ENCODE results near the gene EDAR. TPM values are rescaled to one million over a fixed set of nuclear protein-coding genes. Genes with fewer than 3 reads are reported as not detected.

The EDAR gene
- polyA plus RNA-seq, 6 donors from 2014 or later = 0.05 TPM; not detected in 5

GRCh38 chr2:108970369-108970768, 18.7 kb downstream of the EDAR start:
- H3K4me3 Mint-ChIP-seq = no peak overlapping the region
- peaks cover 0 to under 1% (median 0%) of the 10 kb centered on the region in 3 donors for H3K4me1 Mint-ChIP-seq
- H3K36me3 Mint-ChIP-seq = no peaks in the 10 kb centered on the region
- H3K27ac Mint-ChIP-seq = no peak overlapping the region
- DNase-seq (no peak), ATAC-seq (ENCODE audit: low read depth in 2 of 2) (no peak)
- H3K9me3 Mint-ChIP-seq = no peaks in the 10 kb centered on the region
- H3K27me3 Mint-ChIP-seq = peaks cover 1 to 14% (median 3%) of the 10 kb centered on the region in 3 donors

DNA sequence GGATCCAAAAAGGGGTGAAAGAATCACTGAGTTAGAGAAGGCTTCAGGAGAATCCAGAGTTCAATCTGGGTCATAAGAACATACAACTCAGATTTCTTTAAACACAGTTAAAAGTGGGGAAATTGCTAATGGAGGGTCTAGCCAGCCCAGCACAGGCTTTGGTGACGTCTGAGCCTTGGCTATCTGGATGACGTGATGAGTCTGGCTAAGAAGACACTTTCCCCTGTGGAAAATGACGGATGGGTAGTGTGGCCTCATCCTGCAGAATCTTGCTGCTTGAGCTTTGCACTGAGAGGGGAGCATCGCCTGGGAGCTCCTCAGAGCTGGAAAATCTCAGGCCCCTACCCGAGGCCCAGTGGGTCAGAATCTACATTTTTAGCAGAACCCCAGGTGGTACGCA, 19.2 kb downstream of the EDAR start:
- no peak overlapping the region for H3K4me3 Mint-ChIP-seq
- DNase-seq = no peak
- H3K27ac Mint-ChIP-seq = no peak overlapping the region
- no peak for ATAC-seq (ENCODE audit: low read depth in 2 of 2)
- H3K4me1 Mint-ChIP-seq = no peaks in the 10 kb centered on the region
- peaks cover 0 to 14% (median 3%) of the 10 kb centered on the region in 3 donors for H3K27me3 Mint-ChIP-seq
- H3K36me3 Mint-ChIP-seq = no peaks in the 10 kb centered on the region
- H3K9me3 Mint-ChIP-seq = no peaks in the 10 kb centered on the region

DNA sequence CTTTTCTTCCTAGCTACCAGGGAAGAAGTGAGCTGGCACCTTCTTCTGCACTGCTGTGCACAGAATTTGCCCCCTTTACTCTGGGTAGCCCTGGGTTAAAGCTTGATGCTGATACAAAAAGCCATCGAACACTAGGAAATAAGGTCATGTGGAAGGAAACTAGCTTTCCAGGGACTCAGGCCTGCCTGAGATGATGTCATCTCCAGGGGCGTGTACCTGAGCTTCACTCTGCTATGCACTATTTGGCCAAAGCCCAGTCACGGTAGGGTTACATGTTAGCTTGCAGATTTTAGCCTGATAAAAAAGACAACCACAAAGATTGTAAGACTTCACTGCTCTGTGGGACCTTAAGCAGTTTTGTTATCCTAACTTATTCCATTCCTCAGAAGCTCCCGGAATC, 20.4 kb downstream of the EDAR start:
- no peaks in the 10 kb centered on the region for H3K9me3 Mint-ChIP-seq

GRCh38 chr2:108967757-108968156, 21.3 kb downstream of the EDAR start:
- H3K4me1 Mint-ChIP-seq = no peaks in the 10 kb centered on the region
- no peak overlapping the region for H3K4me3 Mint-ChIP-seq
- DNase-seq (no peak), ATAC-seq (ENCODE audit: low read depth in 2 of 2) (no peak)
- no peak overlapping the region for H3K27ac Mint-ChIP-seq
- H3K9me3 Mint-ChIP-seq = no peaks in the 10 kb centered on the region
- no peaks in the 10 kb centered on the region for H3K36me3 Mint-ChIP-seq
- H3K27me3 Mint-ChIP-seq = peaks cover 0 to 14% (median 3%) of the 10 kb centered on the region in 3 donors

More for the DNA sequence above, 20.4 kb downstream of the EDAR start:
- Mint-ChIP-seq H3K27ac (no peak overlapping the region), H3K27me3 (peaks cover 0 to 14% (median 3%) of the 10 kb centered on the region in 3 donors), H3K4me3 (no peak overlapping the region), H3K36me3 (no peaks in the 10 kb centered on the region), H3K4me1 (no peaks in the 10 kb centered on the region)
- ATAC-seq (ENCODE audit: low read depth in 2 of 2) (no peak), DNase-seq (no peak)

GRCh38 chr2:108965540-108966289, 23.3 kb downstream of the EDAR start:
- DNase-seq (no peak), ATAC-seq (ENCODE audit: low read depth in 2 of 2) (no peak)
- Mint-ChIP-seq H3K27ac (no peak overlapping the region), H3K4me1 (no peaks in the 10 kb centered on the region), H3K27me3 (peaks cover 0 to 14% (median 3%) of the 10 kb centered on the region in 3 donors), H3K9me3 (no peaks in the 10 kb centered on the region), H3K36me3 (no peaks in the 10 kb centered on the region), H3K4me3 (no peak overlapping the region)

DNA sequence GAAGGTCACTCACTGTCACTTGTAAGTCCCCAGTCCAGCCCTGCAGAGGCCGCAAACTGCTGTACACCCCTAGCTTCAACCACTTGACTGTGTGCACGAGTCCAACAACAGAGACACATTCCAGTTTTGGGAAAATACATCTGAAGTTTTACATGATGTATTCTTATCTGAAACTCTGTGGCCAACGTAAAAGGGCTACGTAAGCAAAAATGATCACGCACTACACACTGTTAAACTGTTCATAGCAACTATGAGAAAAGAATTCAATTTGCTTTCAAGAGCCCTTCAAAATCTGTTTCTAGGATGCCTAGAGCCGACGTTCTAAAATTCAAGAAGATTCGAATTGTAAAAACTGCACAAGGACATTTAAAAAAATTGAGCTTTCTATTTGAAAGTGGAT, 26.0 kb downstream of the EDAR start:
- ATAC-seq (ENCODE audit: low read depth in 2 of 2) = no peak
- H3K27me3 Mint-ChIP-seq = no peaks in the 10 kb centered on the region
- H3K36me3 Mint-ChIP-seq = no peaks in the 10 kb centered on the region
- no peaks in the 10 kb centered on the region for H3K4me1 Mint-ChIP-seq
- peak overlapping the region in 1 of 8 donors; percentile 3 for H3K4me3 Mint-ChIP-seq
- DNase-seq = no peak
- no peaks in the 10 kb centered on the region for H3K9me3 Mint-ChIP-seq
- H3K27ac Mint-ChIP-seq = no peak overlapping the region

DNA sequence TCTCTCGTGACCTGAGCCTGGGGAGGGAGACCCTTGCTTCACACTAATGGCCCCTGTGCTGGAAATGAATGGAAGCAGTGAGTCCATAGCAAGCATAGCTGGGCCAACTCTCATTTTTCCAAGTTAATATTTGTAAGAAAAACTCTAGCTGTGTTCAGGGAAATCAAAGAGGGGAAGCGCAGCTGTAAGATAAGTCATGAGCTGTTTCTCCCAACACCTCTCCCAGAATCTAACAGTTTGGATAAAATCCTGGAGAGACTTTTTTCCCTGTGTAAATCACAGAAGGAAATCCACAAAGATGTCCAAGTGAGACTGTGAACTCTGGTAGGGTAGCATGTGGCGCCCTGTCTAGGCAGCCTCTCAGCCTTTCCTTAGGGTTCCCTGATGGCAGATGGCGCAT, 27.2 kb downstream of the EDAR start:
- no peaks in the 10 kb centered on the region for H3K4me1 Mint-ChIP-seq
- no peak overlapping the region for H3K27ac Mint-ChIP-seq
- no peaks in the 10 kb centered on the region for H3K27me3 Mint-ChIP-seq
- H3K4me3 Mint-ChIP-seq = no peak overlapping the region
- no peak for ATAC-seq (ENCODE audit: low read depth in 2 of 2)
- DNase-seq = no peak
- no peaks in the 10 kb centered on the region for H3K36me3 Mint-ChIP-seq
- no peaks in the 10 kb centered on the region for H3K9me3 Mint-ChIP-seq

GRCh38 chr2:108960006-108960405, 29.0 kb downstream of the EDAR start:
- Mint-ChIP-seq H3K27me3 (no peaks in the 10 kb centered on the region), H3K4me3 (no peak overlapping the region), H3K27ac (no peak overlapping the region), H3K9me3 (peaks cover 0 to under 1% (median 0%) of the 10 kb centered on the region in 7 donors), H3K4me1 (no peaks in the 10 kb centered on the region), H3K36me3 (no peaks in the 10 kb centered on the region)
- DNase-seq = no peak
- ATAC-seq (ENCODE audit: low read depth in 2 of 2) = no peak

- no peaks in the 10 kb centered on the region for H3K36me3 Mint-ChIP-seq
- no peak overlapping the region for H3K27ac Mint-ChIP-seq
- no peaks in the 10 kb centered on the region for H3K4me1 Mint-ChIP-seq
- H3K4me3 Mint-ChIP-seq = no peak overlapping the region
- ATAC-seq (ENCODE audit: low read depth in 2 of 2) (no peak), DNase-seq (no peak)
- no peaks in the 10 kb centered on the region for H3K27me3 Mint-ChIP-seq
- H3K9me3 Mint-ChIP-seq = peaks cover 0 to 2% (median 0%) of the 10 kb centered on the region in 7 donors
These were observed 29.6 kb downstream of the EDAR start for GRCh38 chr2:108959401-108959800.

DNA sequence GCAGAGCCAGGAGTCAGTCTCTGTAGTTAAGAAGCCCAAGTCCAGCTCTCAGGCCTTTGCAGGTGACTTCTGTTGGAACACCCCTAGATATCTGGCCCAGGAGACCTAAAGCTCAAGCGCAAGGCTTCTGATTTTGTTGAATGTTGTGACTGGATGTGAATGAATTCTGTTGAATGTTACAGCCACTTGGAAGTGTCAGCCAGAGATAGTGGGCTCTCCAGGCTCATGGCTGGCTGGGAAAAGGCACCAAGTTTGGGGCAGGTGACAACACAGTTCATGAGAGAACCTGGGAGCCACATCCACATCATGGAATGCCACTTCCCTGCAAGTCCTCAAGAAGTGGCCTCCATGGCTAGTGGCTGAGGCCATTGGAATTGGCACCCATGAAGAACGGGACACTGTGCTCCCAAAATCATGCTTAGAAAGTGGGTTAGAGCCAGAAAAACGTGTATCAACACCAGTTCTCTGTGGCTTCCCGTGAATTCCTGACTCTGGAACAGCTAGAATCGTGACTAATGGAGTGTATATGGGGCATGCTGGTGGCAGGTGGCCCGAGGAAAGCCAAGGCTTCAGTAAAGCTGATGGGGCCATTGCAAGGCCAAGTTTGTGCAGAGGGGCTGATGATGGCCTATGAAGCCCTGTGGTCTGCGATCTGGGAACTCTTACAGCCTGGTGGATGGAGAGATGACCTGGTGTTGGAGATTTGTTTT, 30.2 kb downstream of the EDAR start:
- DNase-seq (no peak), ATAC-seq (ENCODE audit: low read depth in 2 of 2) (no peak)
- no peaks in the 10 kb centered on the region for H3K36me3 Mint-ChIP-seq
- H3K4me3 Mint-ChIP-seq = no peak overlapping the region
- no peaks in the 10 kb centered on the region for H3K27me3 Mint-ChIP-seq
- H3K4me1 Mint-ChIP-seq = no peaks in the 10 kb centered on the region
- no peak overlapping the region for H3K27ac Mint-ChIP-seq
- peaks cover 0 to 2% (median 0%) of the 10 kb centered on the region in 7 donors for H3K9me3 Mint-ChIP-seq

DNA sequence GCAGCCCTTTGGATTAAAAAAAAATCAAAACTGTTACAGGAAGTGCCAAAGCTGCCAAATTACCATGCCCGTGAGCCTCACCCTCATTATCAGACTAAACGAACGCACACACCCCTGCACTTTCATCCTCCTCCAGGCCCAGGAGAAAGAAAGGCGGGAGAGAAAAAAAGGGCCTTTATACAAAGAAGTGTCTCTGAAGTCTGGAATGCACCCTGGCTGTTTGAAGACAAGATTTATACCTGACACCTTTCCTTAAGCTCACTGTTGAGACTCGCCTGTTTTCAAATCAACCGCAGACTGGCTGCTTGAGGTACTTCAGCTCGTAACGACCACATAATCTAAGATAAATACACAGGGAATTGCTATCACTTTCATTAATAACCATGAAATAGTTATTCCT, 31.0 kb downstream of the EDAR start:
- ATAC-seq (ENCODE audit: low read depth in 2 of 2) = no peak
- peaks cover 0 to 6% (median 2%) of the 10 kb centered on the region in 7 donors for H3K9me3 Mint-ChIP-seq
- no peak overlapping the region for H3K4me3 Mint-ChIP-seq
- H3K27ac Mint-ChIP-seq = no peak overlapping the region
- DNase-seq = no peak
- H3K4me1 Mint-ChIP-seq = no peaks in the 10 kb centered on the region
- no peaks in the 10 kb centered on the region for H3K27me3 Mint-ChIP-seq
- H3K36me3 Mint-ChIP-seq = no peaks in the 10 kb centered on the region

DNA sequence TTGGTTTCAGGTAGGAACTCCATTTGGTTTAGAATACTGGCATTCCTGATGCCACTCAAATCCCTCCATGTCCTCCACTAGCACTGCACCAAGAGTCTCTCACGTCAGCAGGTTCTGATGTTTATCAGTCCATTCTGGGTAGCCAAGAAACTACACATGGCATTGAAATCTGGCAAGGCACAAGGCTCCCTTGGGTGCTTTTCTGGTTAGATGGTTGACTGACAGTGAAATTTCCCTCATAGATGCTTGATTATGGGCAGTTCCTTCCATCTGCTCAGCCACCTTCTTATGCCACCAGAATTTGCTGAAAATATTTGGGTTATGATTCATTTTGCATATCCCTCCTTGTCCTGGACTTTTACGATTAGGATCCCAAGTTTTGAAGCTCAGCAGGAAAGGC, 32.6 kb downstream of the EDAR start:
- Mint-ChIP-seq H3K27me3 (peaks cover 0 to 4% (median under 1%) of the 10 kb centered on the region in 3 donors), H3K4me1 (no peaks in the 10 kb centered on the region), H3K36me3 (peaks cover 0 to 10% of the 10 kb centered on the region in 2 donors), H3K9me3 (peaks cover 3 to 23% (median 14%) of the 10 kb centered on the region in 7 donors), H3K4me3 (no peak overlapping the region), H3K27ac (no peak overlapping the region)
- no peak for ATAC-seq (ENCODE audit: low read depth in 2 of 2)
- DNase-seq = no peak

DNA sequence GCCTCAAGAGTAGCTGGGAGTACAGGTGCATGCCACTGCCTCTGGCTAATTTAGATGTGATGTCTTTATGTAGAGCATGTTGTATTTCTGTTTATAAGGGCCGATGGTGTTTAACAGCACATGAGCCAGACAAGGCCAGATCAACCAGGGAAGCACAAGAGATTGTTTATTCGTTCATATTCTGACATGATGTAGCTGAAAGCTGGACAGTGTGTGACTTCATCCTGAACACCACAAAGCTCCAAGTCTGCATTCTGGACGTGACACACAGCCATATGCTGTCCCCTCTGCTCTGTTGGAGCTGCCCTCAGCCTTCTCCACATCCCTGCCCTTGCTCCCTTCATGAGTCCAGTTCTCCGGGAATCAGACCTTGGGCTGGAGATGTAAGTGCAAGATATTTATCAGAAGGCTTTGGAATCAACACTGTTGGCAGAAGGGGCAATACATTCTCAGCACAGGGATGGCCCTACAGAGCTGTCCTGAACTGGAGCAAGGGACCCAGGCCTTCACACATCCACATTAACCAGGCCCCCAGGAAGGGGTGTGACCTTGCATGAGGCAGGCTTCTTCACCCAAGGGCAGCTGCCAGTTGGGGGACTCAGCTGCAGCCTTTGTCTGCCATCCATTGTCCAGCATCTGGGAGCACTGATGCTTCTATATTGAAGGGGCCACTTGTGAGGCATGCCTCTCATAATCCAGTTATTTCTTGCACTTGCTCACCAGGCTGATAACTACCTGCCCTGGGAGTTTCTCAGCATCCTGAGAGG, 38.5 kb downstream of the EDAR start:
- no peak overlapping the region for H3K27ac Mint-ChIP-seq

More for the DNA sequence above, 38.5 kb downstream of the EDAR start:
- Mint-ChIP-seq H3K27me3 (peaks cover 0 to 14% (median 4%) of the 10 kb centered on the region in 3 donors), H3K4me3 (peak overlapping the region in 1 of 8 donors; percentile 12), H3K36me3 (peaks cover 0 to 27% of the 10 kb centered on the region in 2 donors), H3K9me3 (peaks cover 10 to 57% (median 43%) of the 10 kb centered on the region in 7 donors), H3K4me1 (no peaks in the 10 kb centered on the region)
- no peak for DNase-seq
- no peak for ATAC-seq (ENCODE audit: low read depth in 2 of 2)

Data from naive B cell (primary cell).